Measurements from ENCODE around the gene NR2F1-AS1.

- TF ChIP-seq CTCF (IDR thresholded peaks at IDR 0.05; ENCODE audit: low read length) (no peak), EZH2 (optimal IDR thresholded peaks at IDR 0.05; ENCODE audit: low read depth, low read length) (no peak)
These were observed 35.6 kb upstream of the NR2F1-AS1 start for GRCh38 chr5:93616538-93617174.

Measured in MM.1S (cell line).